Right atrium auricular region (tissue), 2 donors: ENCODE results near the gene MYO10. TPM values are rescaled to one million over a fixed set of nuclear protein-coding genes. Genes with fewer than 3 reads are reported as not detected.

ENCODE experiments used
- DNase-seq: peaks from one replicate; pipeline ENCODE4 v3.0.0-alpha.2; 2019; ENCODE audit warnings: low spot score
- H3K27ac ChIP-seq, 2 donors: fragments of 200-600 bp; sonication (generic); 1 replicate in 1 of 2; 2 replicates in 1 of 2; pipeline ENCODE4 v1.5.1; 2016 to 2019
- H3K27me3 ChIP-seq, 2 donors: fragments of 200-600 bp; sonication (generic); one replicate each; pipeline versions ENCODE4 v1.5.1 to v1.6.0; 2017 to 2019
- H3K36me3 ChIP-seq: fragments of 200-600 bp; sonication (generic); one replicate; pipeline ENCODE4 v1.5.1; 2016
- H3K4me1 ChIP-seq, 2 donors: fragments of 200-600 bp; sonication (generic); one replicate each; pipeline versions ENCODE4 v1.5.1 to v1.6.0; 2017 to 2019
- H3K4me3 ChIP-seq, 2 donors: fragments of 200-600 bp; sonication (generic); 1 replicate in 1 of 2; 2 replicates in 1 of 2; pipeline ENCODE4 v1.5.1; 2017 to 2019; ENCODE audit warnings: mild to moderate bottlenecking in 1 of 2, moderate library complexity in 1 of 2
- H3K9me3 ChIP-seq, 2 donors: fragments of 200-600 bp; sonication (generic); one replicate each; pipeline ENCODE4 v1.5.1; 2019
- CTCF ChIP-seq, 2 donors: fragments of 200-600 bp; sonication (generic); IDR thresholded peaks; one replicate each; pipeline ENCODE4 v1.5.1; 2019; ENCODE audit warnings: antibody characterized with exemption in 2 of 2
- total RNA-seq, 2 donors: library from RNA; depleted of rRNA; stranded (reverse); fragments of >200 nt; gene quantifications; one replicate each; pipeline ENCODE4 v1.1.0, GENCODE V29; 2016

The MYO10 gene
- total RNA-seq, 2 donors from 2014 or later = 3.8 to 5.5 TPM

- no peak overlapping the region for H3K4me3 ChIP-seq
- no peak for DNase-seq
- no peaks in the 10 kb centered on the region for H3K36me3 ChIP-seq
- no peak for TF ChIP-seq CTCF (IDR thresholded peaks at IDR 0.05)
- no peaks in the 10 kb centered on the region for H3K27me3 ChIP-seq
- H3K27ac ChIP-seq = no peak overlapping the region
- no peaks in the 10 kb centered on the region for H3K4me1 ChIP-seq
- no peaks in the 10 kb centered on the region for H3K9me3 ChIP-seq
These were observed 42.2 kb upstream of the MYO10 start for GRCh38 chr5:16978296-16978695.

GRCh38 chr5:16976625-16977008 lies 40.5 kb upstream of the MYO10 start:
- Histone ChIP-seq H3K27ac (no peak overlapping the region), H3K27me3 (no peaks in the 10 kb centered on the region), H3K4me1 (no peaks in the 10 kb centered on the region), H3K9me3 (no peaks in the 10 kb centered on the region), H3K36me3 (no peaks in the 10 kb centered on the region), H3K4me3 (no peak overlapping the region)
- no peak for DNase-seq
- TF ChIP-seq CTCF (IDR thresholded peaks at IDR 0.05) = no peak

- no peak for TF ChIP-seq CTCF (IDR thresholded peaks at IDR 0.05)
- no peak for DNase-seq
- Histone ChIP-seq H3K27me3 (no peaks in the 10 kb centered on the region), H3K4me3 (no peak overlapping the region), H3K4me1 (no peaks in the 10 kb centered on the region), H3K9me3 (no peaks in the 10 kb centered on the region), H3K36me3 (no peaks in the 10 kb centered on the region), H3K27ac (no peak overlapping the region)
These were observed 40.0 kb upstream of the MYO10 start for GRCh38 chr5:16975950-16976624.

- Histone ChIP-seq H3K9me3 (no peaks in the 10 kb centered on the region), H3K27me3 (no peaks in the 10 kb centered on the region), H3K4me3 (no peak overlapping the region), H3K27ac (no peak overlapping the region), H3K36me3 (no peaks in the 10 kb centered on the region), H3K4me1 (no peaks in the 10 kb centered on the region)
- no peak for DNase-seq
- no peak for TF ChIP-seq CTCF (IDR thresholded peaks at IDR 0.05)
These were observed 38.9 kb upstream of the MYO10 start for GRCh38 chr5:16974981-16975380.

- TF ChIP-seq CTCF (IDR thresholded peaks at IDR 0.05) = no peak
- H3K4me3 ChIP-seq = no peak overlapping the region
- H3K36me3 ChIP-seq = no peaks in the 10 kb centered on the region
- H3K27me3 ChIP-seq = no peaks in the 10 kb centered on the region
- no peak overlapping the region for H3K27ac ChIP-seq
- H3K4me1 ChIP-seq = no peaks in the 10 kb centered on the region
- DNase-seq = no peak
- no peaks in the 10 kb centered on the region for H3K9me3 ChIP-seq
These were observed 34.7 kb upstream of the MYO10 start for GRCh38 chr5:16970826-16971225.

GRCh38 chr5:16970260-16970659 lies 34.2 kb upstream of the MYO10 start:
- no peaks in the 10 kb centered on the region for H3K36me3 ChIP-seq
- no peak for TF ChIP-seq CTCF (IDR thresholded peaks at IDR 0.05)
- H3K4me3 ChIP-seq = no peak overlapping the region
- H3K9me3 ChIP-seq = no peaks in the 10 kb centered on the region
- no peaks in the 10 kb centered on the region for H3K4me1 ChIP-seq
- DNase-seq = no peak
- H3K27me3 ChIP-seq = no peaks in the 10 kb centered on the region
- H3K27ac ChIP-seq = no peak overlapping the region
